ENCODE measurements around the gene CTXND1.

The CTXND1 gene

DNA sequence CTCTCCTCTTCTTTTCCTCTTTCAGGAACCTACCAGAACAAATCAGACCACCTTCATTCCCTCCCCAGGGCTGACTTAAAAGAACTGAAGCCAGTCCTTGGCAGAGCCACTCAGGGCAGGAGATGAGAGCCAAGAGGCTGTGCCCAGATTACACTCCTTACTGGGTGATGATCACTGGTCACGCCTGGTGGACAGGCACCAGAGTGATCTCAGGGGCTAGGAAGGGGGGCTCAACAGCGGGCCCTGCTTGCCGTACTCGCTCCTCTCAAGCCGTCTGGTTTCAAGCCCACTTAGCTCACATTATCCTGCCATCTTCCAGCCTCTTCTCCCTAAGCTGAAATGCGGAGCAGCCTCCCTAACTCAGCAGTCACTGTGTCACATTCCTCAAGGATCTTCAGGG is 100.9 kb downstream of the CTXND1 start:
- no peak for TF ChIP-seq FOXP2 (optimal IDR thresholded peaks at IDR 0.05; ENCODE audit: borderline replicate concordance, extremely low read depth, extremely low read length, insufficient read depth)
- TF ChIP-seq SIN3A (IDR thresholded peaks at IDR 0.05; ENCODE audit: borderline replicate concordance, insufficient read depth, low read length) = no peak
- TF ChIP-seq TAF1 (IDR thresholded peaks at IDR 0.05; ENCODE audit: borderline replicate concordance, insufficient read depth, low read length) = no peak
- TF ChIP-seq, protein P1, sequence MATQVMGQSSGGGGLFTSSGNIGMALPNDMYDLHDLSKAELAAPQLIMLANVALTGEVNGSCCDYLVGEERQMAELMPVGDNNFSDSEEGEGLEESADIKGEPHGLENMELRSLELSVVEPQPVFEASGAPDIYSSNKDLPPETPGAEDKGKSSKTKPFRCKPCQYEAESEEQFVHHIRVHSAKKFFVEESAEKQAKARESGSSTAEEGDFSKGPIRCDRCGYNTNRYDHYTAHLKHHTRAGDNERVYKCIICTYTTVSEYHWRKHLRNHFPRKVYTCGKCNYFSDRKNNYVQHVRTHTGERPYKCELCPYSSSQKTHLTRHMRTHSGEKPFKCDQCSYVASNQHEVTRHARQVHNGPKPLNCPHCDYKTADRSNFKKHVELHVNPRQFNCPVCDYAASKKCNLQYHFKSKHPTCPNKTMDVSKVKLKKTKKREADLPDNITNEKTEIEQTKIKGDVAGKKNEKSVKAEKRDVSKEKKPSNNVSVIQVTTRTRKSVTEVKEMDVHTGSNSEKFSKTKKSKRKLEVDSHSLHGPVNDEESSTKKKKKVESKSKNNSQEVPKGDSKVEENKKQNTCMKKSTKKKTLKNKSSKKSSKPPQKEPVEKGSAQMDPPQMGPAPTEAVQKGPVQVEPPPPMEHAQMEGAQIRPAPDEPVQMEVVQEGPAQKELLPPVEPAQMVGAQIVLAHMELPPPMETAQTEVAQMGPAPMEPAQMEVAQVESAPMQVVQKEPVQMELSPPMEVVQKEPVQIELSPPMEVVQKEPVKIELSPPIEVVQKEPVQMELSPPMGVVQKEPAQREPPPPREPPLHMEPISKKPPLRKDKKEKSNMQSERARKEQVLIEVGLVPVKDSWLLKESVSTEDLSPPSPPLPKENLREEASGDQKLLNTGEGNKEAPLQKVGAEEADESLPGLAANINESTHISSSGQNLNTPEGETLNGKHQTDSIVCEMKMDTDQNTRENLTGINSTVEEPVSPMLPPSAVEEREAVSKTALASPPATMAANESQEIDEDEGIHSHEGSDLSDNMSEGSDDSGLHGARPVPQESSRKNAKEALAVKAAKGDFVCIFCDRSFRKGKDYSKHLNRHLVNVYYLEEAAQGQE (IDR thresholded peaks at IDR 0.05; ENCODE audit: insufficient read depth in 1 of 2, low read depth in 2 of 2, low read length in 2 of 2) = no peak
- TF ChIP-seq POLR2AphosphoS5 (IDR thresholded peaks at IDR 0.05; ENCODE audit: low read depth, low read length) = no peak

Measured in PFSK-1 (cell line).